Inferior parietal cortex (tissue), 1 donor: ENCODE data around the gene MSI2.
"Not testable (repeated sequence)": the region's sequence is repeated elsewhere in the genome, so short reads cannot be mapped to it uniquely, and the experiment has no call there.

Experiments
- DNase-seq: peaks from one replicate; pipeline ENCODE4 v3.0.0-alpha.2; 2016; ENCODE audit errors: extremely low spot score

The MSI2 gene

DNA sequence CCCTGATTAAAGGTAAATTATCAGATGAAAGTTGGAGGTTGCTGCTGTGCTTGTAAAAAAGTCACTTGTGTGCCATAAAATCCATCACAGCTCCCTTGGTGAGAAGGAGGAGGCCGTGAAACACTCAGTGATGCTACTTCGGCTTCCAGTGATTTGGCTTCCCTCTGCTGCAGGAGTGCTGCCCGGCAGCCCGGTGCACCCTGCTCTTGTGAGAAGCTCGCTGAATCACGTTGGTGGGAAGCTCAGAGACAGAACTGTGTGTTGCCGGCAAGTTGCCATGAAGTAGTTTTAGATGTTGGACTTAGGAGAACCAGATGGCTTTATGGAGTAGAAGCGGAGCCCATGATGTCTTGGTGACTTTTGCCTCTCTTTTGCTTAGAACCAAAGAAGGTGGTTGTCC, 33.3 kb downstream of the MSI2 start:
- DNase-seq, result no peak

DNA sequence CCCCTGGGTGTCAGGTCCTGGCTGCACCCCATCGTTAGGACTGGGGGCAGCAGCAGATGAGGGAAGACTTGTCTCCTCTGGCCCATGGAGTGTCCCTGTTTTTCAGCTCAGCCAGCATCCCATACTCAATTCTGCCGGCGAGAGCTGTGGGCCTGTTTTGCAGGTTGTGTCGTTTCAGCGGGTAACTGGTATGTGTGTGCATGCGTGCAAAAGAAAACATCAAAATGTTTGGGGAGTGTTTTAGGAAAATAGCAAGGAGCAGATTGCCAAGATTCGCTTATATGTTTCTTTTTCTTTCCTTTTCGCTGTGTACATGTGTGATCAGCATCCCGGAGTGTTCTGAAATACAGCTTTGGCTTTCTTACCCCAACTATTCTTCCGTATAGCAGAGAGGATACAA, 34.7 kb downstream of the MSI2 start:
- DNase-seq, result no peak

DNA sequence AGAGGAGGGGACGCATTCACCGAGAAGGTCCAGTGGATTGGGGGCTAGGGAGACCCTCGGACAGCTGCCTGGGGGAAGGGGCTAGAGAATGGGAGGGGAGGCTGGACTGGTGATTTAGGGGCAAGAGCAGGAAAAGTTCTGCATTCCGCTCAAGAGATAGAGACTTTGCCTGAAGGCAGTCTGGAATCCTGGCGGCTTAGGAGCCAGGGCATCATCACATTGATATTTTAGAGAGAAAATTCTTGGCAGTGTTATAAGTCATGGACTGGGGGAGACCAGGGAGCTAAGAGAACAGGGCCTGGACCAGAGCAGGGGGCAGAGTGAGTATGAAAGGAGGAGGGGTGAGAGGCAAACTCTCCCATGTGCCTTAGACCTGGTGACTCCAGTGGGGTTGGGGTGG, 35.8 kb downstream of the MSI2 start:
- DNase-seq, result no peak

DNA sequence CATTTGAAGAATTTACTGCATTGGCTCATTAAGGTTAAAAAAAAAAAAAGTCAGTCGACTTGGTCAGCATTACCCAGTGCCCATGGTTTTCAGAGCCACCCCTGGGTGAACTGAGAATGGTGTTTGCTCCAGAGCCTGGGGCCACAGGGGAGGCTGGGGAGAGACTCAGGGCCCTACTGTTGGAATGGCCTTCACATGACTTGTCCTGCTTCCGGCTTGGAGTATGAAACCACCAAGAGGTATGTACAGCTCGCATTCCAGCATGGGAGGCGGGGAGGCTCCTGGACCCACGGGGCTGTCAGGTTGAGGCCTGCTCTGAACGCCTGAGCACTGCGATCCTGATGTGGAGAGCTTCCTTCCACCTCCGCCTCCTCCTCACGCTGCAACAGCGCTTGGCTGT, 36.8 kb downstream of the MSI2 start:
- no peak for DNase-seq

DNA sequence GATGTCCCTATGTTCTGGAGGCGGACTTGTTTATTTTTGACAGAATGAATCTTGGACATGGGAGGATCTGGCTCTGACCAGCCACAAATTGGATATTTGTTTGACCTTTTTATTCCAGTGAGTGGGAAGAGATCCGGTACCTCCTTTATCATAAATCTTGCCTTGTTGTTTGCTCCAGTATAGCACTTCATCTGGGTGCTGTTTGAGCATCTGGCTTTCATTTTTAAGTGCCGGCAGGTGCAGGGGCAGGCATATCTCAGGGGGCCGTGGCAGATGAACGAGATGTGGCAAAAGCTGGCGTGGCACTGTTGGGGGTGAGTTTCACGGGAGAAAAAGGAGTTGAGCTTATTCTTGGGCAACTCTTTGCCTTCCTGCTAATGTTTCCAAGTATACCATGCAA, 37.8 kb downstream of the MSI2 start:
- no peak for DNase-seq

DNA sequence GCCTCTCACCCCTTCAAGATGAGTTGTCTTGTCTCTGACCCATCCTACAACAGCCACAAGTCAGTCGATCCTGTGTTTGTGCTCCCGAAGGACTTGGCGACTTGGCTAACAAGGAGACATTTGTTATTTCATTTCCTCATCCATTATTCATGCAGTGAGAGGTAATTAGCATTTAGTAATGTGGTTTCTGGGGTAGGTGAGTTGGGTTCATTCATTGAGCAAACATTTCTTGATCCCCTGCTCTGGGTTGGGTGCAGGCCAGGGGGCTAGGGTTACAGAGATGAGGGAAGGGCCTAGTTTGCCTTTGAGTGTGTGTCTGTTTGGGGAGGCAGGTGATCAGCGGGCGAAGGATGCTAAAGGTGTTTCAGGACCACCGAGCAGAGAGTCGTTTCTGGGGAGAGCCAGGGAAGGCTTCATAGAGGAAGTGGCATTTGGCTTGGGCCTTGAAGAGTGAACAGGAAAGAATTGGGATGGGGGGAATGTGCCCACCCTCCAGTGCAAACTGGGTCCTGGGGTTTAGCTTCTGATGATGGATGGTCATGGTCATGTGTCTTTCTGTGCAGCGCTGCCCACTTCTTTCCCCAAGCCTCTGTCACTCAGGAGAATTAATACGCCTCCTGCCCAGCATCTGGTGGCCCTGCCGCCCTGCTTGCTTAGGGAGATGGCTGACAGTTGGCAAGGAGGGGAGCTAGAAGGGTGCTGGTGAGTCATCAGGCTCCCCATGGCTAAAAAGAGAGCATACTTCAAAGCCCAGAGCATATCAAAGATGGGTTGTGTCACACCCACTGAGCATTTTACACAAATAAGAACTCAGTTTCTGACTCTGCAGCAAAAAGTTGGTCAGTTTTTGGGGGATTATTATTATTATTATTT, 38.5 kb downstream of the MSI2 start:
- no peak for DNase-seq

DNA sequence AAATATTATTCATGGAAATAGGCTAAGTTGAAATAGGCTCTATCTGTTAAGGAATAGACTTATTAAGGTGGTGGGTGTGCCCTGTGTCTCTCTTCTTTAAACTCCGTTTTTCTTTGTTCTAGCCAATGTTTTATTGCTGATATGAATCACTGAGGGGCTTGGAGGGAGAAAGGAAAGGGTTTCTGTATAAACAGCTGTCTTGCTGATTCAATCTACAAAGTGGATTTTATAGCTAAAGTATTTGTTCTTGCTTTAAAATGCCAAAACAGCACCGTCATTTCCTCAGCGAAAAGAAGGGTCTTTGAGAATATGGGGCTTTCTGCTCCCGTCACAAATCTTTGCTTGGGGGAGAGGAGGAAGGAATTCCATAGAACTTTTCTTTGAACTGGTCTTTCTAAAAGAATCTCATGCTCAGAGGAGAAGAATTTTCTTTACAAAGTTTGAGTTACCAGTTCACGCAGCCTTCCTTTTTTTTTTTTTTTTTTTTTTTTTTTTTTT, 39.3 kb downstream of the MSI2 start:
- DNase-seq, result no peak

DNA sequence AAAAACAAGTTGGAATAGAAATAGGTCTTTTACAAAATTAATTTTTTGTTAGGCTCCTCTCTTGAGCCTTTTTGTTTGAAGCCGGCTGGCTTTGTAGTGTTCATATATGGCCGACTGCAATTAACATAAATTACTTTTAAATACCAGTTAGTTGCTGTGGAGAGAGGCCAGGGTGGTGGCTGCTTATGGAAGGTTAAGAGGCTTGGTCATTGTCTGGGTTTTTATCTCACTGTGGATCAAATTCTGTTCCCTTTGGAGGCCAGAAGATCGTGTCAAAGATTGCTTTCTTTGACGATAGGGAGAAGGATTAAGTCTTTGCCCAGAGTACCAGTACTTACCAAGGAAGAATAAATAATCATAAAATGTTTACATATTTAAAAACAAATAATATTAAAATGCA, 39.9 kb downstream of the MSI2 start:
- no peak for DNase-seq

DNA sequence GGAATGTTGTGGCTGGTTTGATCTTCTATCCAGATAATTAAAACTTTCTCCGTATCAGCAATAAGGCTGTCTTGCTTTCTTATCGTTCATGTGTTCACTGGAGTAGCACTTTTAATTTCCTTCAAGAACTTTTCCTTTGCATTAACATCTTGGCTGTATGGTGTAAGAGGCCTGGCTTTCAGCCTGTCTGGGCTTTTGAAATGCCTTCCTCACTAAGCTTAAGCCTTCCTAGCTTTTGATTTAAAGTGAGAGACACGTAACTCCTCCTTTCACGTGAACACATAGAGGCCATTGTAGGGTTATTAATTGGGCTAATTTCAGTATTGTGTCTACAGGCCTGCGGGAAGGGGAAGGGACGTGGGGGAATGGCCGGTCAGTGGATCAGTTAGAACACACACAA, 42.9 kb downstream of the MSI2 start:
- no peak for DNase-seq

DNA sequence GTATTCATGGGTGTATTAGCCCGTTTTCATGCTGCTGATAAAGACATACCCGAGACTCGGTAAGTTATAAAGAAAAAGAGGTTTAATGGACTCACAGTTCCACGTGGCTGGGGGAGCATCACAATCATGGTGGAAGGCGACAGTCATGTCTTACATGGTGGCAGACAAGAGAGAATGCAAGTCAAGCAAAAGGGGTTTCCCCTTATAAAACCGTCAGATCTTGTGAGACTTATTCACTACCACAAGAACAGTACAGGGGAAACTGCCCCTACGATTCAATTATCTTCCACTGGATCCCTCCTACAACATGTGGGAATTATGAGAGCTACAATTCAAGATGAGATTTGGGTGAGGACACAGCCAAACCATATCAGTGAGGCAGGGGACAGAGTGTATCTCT, 44.3 kb downstream of the MSI2 start:
- DNase-seq, result not testable (repeated sequence)

DNA sequence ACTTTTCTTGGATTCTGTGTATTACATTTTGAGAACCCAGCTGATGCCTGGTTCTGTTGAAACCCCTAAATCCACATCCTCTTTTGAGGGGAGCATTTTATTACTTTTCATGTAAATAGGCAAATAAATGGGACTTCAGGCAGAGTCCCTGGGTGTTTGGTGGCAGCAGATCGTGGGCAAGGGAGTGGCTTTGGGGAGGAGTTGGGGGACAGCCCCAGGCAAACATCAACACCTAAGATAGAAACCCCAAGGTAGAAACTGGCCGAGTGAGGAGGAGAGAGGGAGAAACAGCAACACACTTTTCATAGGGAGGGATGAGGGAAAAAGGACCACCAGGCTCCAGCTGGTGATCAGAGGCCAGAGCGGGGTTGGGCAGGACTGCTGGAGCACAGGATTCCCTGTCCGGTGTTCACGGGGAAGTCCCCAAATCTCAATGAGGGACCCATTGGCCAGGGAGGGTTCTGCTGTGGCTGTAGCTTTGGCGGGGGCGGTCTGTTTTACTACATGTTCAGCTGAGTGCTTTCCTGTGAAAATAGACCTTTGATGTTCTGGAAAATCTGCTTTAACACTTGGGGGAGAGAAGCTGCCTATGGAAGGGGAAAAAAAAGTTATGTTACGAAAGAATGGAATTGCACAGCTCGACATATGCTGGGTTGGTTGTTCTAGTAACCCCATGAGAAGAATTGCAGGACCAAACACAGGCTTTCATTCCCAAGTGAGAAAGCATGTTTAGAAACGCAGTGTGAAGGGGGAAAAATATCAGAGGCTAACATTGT, 46.6 kb downstream of the MSI2 start:
- no peak for DNase-seq

DNA sequence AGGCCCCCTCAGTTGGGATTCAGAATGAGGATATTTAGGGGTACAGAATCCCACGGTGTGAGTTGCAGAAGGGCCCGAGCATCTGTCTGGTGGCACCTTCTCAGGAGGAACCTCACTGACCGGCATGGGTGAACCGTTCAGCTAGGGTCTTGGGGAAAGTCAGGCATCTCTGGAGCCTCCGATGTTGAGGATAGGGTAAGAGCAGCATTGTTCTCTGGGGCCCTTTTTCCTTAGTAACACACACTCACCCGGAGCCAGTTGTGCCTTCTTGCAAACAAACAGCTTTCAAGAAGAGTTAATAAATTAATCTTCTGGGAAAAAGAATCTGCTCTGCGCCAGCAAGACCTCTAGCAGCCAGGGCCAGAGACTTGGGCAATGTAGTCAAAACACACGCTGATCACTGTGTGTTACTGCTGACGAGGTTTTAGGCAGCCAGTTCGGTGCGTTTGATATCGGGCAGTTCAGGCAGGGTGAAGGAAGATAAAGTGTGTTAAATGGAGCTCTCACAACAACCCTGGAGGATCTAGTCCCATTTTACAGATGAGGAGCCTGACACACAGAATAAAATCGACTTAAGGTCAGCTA, 48.9 kb downstream of the MSI2 start:
- no peak for DNase-seq

DNA sequence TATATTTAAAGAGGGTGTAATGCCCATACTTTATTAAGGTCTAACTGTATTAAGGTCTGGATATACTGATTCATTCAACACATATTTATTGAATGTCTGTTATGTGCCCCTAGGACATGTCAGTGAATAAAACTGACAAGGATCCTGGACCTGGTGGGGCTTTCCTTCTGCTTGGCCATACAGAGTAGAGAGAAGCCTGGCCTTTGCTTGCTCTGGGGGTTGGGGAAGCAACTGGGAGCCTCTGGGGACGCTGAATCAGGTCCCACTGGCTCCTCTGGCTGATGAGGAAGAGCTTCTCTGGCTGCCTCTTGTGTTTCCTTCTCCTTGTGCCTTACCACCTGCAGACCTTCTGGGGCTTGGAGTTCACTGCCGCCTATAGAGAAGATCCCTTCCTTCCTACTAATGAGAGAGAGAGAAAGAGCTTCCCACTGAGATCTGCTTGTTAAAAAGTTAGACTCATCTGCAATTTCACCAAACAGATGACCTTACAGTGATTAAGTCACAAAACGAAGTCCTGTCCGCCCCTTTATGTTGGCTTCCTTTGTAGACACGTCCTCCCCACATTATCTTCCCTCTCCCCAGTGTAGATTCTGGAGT, 49.7 kb downstream of the MSI2 start:
- no peak for DNase-seq

DNA sequence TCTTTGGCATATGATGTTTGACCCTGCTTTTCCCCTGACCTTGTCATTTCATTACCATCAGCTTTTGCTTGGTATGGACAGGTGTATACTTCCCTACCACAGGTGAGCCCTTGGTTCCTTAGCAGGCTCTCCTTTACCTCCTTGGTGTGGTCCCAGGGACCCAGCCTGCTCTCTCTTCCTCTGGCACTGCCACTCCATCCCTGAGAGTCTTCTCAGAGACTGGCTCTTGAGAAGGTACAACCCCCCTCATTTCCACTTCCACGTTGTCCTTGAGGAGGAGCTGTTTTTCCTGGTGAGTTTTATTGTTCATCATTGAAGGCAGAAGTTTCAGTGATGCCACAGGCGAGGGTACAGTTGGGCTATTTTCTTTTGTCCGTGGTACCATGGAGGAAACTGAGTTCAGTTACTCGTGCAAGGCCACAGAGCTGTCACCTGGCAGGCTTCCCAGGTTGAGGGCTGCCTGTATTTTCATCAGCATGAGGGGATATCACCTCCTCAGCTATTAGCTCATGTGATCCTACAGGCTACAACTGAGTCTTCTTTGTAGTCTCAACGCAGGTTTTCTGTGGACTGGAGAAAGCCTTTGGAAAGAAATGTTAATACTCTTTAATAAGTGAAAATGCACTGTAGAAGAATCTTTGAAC, 52.3 kb downstream of the MSI2 start:
- no peak for DNase-seq

DNA sequence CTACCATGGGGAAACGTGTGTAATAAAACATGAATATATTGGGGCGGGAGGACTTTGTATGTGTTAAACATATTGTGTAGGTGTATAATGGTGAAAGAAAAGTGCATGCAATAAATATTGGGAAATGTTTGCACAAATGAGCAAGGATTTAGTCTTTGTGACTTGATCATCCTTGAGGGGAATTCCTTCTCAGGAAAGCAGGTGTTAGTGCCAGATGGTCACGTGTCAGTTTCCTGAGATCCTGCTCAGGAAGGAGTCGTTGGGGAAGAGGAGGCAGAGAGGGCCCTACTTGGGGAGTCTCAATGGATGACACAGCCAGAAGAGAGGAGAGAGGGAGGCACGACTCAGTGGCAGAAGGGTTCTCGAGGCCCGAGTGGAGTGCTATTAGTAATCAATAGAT, 53.2 kb downstream of the MSI2 start:
- DNase-seq, result no peak

DNA sequence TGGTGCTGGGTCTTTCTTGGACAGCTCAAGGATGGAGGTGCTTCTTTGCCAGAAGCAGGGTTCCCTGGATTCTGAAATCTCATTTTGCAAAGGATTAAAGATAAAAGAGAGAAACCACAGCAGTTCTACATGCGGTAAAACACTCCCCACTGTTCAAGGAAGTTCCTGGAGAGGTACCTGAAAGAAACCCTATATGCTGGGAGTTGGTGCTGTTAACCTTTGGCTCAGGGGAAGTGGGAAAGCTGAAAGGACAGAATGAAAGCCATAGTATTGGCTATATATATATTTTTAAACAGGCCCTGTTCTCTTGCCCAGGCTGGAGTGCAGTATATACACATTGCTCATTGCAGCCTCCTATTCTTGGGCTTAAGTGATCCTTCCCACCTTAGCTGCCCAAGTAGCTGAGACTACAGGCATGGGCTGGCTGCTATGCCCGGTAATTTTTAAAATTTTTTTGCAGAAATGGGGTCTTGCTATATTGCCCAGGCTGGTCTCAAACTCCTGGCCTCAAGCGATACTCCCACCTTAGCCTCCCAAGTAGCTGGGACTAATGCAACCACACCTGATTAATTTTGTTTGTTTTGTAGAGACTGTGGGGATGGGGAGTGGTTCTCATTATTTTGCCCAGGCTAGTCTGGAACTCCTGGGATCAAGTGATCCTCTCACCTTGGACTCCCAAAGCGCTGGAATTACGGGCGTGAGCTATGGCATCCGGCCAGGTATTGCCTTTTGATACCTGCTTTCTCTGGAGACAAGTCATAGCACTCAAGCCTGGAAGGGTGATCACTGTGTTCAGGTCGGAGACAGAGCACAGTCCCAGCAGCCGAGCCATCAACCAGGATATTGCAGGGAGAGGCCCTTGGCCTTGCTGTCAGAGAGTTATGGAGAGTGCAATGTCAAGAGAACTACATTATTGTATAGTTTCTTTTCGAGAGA, 55.2 kb downstream of the MSI2 start:
- DNase-seq, result no peak

DNA sequence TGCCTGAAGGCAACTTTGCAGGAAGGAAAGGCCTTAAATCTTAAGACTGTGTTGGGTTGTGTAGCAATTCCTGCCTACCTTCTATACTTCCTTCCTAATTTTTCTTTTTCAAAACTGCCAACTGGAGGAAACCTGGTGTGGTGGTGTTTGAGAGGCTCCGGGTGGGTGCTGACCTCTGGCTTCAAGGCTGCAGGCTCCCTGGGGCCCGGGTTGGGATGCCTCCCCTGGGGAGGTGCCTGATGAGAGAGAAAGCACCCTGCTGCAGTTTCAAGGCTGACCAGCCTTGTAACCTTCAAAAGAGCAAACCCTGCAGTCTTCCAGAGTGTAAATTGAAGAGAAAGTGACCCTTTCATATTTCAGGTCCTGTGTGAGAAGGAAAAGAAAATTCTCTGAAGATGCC, 55.9 kb downstream of the MSI2 start:
- DNase-seq, result no peak

DNA sequence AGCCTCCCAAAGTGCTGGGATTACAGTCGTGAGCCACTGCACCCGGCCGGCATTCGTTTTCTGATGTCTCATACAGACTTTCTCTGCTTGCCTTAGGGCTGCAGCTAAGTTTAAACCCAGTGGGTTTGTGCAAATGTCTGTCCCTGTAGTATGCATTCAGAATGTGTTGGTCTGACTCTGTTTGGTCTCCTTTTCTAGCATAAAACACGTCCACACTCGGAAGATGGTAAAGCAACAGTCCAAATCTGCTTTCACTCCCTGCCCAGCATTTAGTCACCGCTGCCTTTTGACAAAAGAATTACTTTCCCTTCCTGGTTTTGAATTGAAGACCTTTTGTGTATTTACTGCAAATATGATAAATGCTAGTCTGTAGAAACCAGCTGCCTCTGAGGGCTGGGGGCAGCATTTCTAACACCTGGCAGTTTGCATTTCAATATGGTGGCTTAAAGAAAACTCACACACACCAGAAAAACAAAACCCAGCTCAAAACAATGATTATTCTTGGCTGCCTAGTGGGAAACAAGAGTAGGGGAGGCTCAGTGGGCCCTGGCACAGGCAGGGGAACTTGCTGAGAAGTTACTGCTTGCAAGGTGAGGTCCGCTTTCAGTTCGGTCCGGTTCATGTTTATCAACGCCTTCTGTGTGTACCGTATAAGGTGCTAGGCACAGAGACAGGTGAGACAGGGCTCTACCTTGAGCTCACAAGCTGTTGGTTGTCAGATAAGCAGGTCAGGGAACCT, 56.9 kb downstream of the MSI2 start:
- DNase-seq, result no peak

DNA sequence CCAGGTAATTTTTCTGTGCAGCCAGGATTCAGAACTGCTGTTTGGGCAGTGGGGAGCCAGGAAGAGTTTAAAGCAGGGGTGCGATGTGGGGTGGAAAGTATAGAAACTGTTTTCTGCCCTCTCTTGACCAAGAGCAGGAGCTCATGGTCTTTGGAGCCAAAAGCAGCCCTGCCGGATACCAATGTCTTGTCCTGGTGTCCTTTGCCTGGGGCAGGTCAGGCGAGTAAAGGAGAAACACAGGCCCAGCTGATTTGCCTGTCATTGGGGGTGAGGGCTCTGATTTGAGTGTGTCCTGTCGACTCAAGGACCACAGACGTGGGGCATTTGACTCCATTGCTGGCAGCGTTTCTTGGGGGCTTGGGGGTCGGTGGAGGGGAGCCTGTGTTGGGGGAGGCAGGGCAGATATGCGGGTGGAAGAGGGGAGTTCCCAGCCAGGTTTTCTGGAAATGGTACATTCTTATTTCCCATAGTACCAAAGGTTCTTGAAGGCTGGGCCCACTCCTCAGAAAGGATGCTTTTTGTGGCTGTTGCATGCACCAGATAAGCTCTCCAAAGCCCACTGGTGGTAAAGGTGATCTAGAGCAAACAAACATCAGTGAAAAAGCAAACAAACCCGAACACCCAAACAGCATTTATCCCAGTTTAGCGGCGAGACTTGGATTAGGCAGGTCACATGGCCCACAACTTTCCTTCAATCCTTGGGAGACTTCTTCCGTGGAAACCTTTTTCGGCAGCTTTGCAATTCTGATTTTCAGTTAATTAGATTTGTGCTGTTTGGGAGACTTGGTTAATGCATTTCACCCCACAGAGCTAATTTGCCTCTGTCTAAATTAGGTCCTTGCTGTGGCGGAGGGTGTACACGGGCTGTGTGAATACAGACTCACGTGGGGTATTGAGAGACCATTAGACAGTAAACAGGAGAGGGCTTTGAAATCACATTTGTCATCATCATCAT, 59.0 kb downstream of the MSI2 start:
- no peak for DNase-seq
